H1 (cell line): Measurements from ENCODE around the gene CNKSR2. TPM values are rescaled to one million over a fixed set of nuclear protein-coding genes. Genes with fewer than 3 reads are reported as not detected.

Experiments
- CTCF ChIA-PET: fragments of 300-600 bp; sonication (Branson Sonifier 250); formaldehyde crosslinking; loops from one replicate; lab custom pipeline; 2021; ENCODE audit not compliant: partially characterized antibody; lab: Charles Lee
- POLR2A ChIA-PET: fragments of 300-600 bp; sonication (Branson Sonifier 250); formaldehyde crosslinking; loops from one replicate; lab custom pipeline; 2021; ENCODE audit warnings: inconsistent platforms; ENCODE audit not compliant: partially characterized antibody; lab: Charles Lee
- DNase-seq, 2 experiments: peaks; one replicate each; pipeline versions ENCODE4 v3.0.0 to v3.0.0-alpha.2; 2010 to 2022; ENCODE audit warnings: low spot score in 2 of 2, low read depth in 1 of 2, mixed read lengths in 1 of 2
- FAIRE-seq: peaks from 2 replicates; lab custom pipeline; 2011; peaks lifted over from hg19 to GRCh38; lab: Jason Lieb, UNC
- H2AFZ ChIP-seq: 2 replicates; pipeline ENCODE4 v1.8.1; 2012; ENCODE audit warnings: low read length, inconsistent platforms
- H2AK5ac ChIP-seq: 2 replicates; pipeline ENCODE4 v1.6.1; 2013; ENCODE audit warnings: low read depth, low read length
- H2BK120ac ChIP-seq: replicated peaks from 2 replicates; pipeline ENCODE3; 2013; ENCODE audit warnings: low read depth, low read length, inconsistent platforms
- H2BK12ac ChIP-seq: 2 replicates; pipeline ENCODE4 v1.6.1; 2013; ENCODE audit warnings: low read depth, low read length
- H2BK15ac ChIP-seq: 2 replicates; pipeline ENCODE4 v1.6.1; 2013; ENCODE audit warnings: low read length
- H2BK20ac ChIP-seq: 2 replicates; pipeline ENCODE4 v1.6.1; 2013; ENCODE audit warnings: low read length
- H2BK5ac ChIP-seq: 2 replicates; pipeline ENCODE4 v1.6.1; 2013; ENCODE audit warnings: low read depth, low read length
- H3K14ac ChIP-seq: 2 replicates; pipeline ENCODE4 v1.6.1; 2013; ENCODE audit warnings: inconsistent platforms; ENCODE audit not compliant: insufficient read length
- H3K18ac ChIP-seq: 2 replicates; pipeline ENCODE4 v1.6.1; 2013; ENCODE audit warnings: low read length; ENCODE audit errors: extremely low read depth
- H3K23ac ChIP-seq: 2 replicates; pipeline ENCODE4 v1.6.1; 2013; ENCODE audit warnings: inconsistent platforms; ENCODE audit not compliant: insufficient read length
- H3K23me2 ChIP-seq: 2 replicates; pipeline ENCODE4 v1.6.1; 2013; ENCODE audit warnings: low read depth, low read length
- H3K27ac ChIP-seq: 2 replicates; pipeline ENCODE4 v1.6.1; 2011; ENCODE audit warnings: low read depth, low read length, inconsistent platforms
- H3K27me3 ChIP-seq, 4 experiments: replicated peaks in 1 of 4; 1 replicate in 1 of 4; 2 replicates in 3 of 4; pipeline versions ENCODE4 v1.6.1 to v1.8.1; 2011 to 2013; ENCODE audit warnings: low read length in 3 of 4, mild to moderate bottlenecking in 3 of 4, inconsistent platforms in 2 of 4, mixed read lengths in 2 of 4, moderate library complexity in 1 of 4; ENCODE audit not compliant: control insufficient read depth in 3 of 4, insufficient read depth in 3 of 4; ENCODE audit errors: extremely low read depth in 1 of 4
- H3K36me3 ChIP-seq, 4 experiments: 2 replicates each; pipeline versions ENCODE4 v1.6.1 to v1.8.1; 2011 to 2013; ENCODE audit warnings: mild to moderate bottlenecking in 4 of 4, low read length in 3 of 4, moderate library complexity in 2 of 4, control low read depth in 1 of 4, inconsistent platforms in 1 of 4; ENCODE audit not compliant: insufficient read depth in 4 of 4, control insufficient read depth in 2 of 4
- H3K4ac ChIP-seq: replicated peaks from 2 replicates; pipeline ENCODE3; 2013; ENCODE audit warnings: low read length, low read depth, mixed read lengths, inconsistent platforms; ENCODE audit not compliant: insufficient read length
- H3K4me1 ChIP-seq, 4 experiments: replicated peaks in 1 of 4; 1 replicate in 1 of 4; 2 replicates in 3 of 4; pipeline versions ENCODE4 v1.6.1 to v1.8.1; 2011 to 2013; ENCODE audit warnings: low read length in 3 of 4, inconsistent platforms in 2 of 4, mixed read lengths in 1 of 4; ENCODE audit not compliant: insufficient read depth in 4 of 4, control insufficient read depth in 3 of 4
- H3K4me2 ChIP-seq, 2 experiments: 2 replicates each; pipeline versions ENCODE4 v1.6.1 to v1.8.1; 2011 to 2013; ENCODE audit warnings: low read depth in 2 of 2, low read length in 2 of 2, control low read depth in 1 of 2, inconsistent platforms in 1 of 2, mild to moderate bottlenecking in 1 of 2; ENCODE audit not compliant: insufficient read depth in 1 of 2
- H3K4me3 ChIP-seq, 4 experiments: fragments of 200-600, 300-600 bp in 1 of 4; sonication (generic), shearing (Covaris generic), sonication (Bioruptor Twin) in 1 of 4; 2 replicates each; pipeline versions ENCODE4 v1.5.1 to v1.8.1; 2011 to 2016; ENCODE audit warnings: low read length in 4 of 4, low read depth in 3 of 4, control low read depth in 2 of 4, inconsistent platforms in 2 of 4, mild to moderate bottlenecking in 2 of 4, mixed read lengths in 1 of 4, moderate library complexity in 1 of 4; ENCODE audit not compliant: insufficient read depth in 2 of 4; ENCODE audit errors: extremely low read depth in 1 of 4
- H3K56ac ChIP-seq: replicated peaks from 2 replicates; pipeline ENCODE3; 2013; ENCODE audit warnings: low read depth, mild to moderate bottlenecking, mixed read lengths, low read length, inconsistent platforms; ENCODE audit not compliant: insufficient read length
- H3K79me1 ChIP-seq: 2 replicates; pipeline ENCODE4 v1.6.1; 2013; ENCODE audit warnings: low read depth, low read length, control low read depth
- H3K79me2 ChIP-seq, 2 experiments: 2 replicates each; pipeline versions ENCODE4 v1.6.1 to v1.8.1; 2012 to 2013; ENCODE audit warnings: low read length in 2 of 2, mild to moderate bottlenecking in 2 of 2, inconsistent platforms in 1 of 2; ENCODE audit not compliant: insufficient read depth in 2 of 2, control insufficient read depth in 1 of 2
- H3K9ac ChIP-seq, 4 experiments: replicated peaks in 1 of 4; 1 replicate in 1 of 4; 2 replicates in 3 of 4; pipeline versions ENCODE4 v1.6.1 to v1.8.1; 2011 to 2013; ENCODE audit warnings: low read depth in 3 of 4, low read length in 3 of 4, control low read depth in 2 of 4, mild to moderate bottlenecking in 2 of 4, moderate library complexity in 2 of 4, inconsistent platforms in 1 of 4; ENCODE audit errors: extremely low read depth in 1 of 4
- H3K9me3 ChIP-seq, 2 experiments: 2 replicates each; pipeline versions ENCODE4 v1.6.1 to v1.8.1; 2012 to 2013; ENCODE audit warnings: mild to moderate bottlenecking in 2 of 2, moderate library complexity in 2 of 2, control low read depth in 1 of 2, inconsistent platforms in 1 of 2, low read depth in 1 of 2, low read length in 1 of 2, mixed read lengths in 1 of 2; ENCODE audit not compliant: insufficient read depth in 2 of 2
- H4K20me1 ChIP-seq, 2 experiments: replicated peaks in 1 of 2; 2 replicates each; pipeline versions ENCODE3 to v1.8.1; 2011 to 2013; ENCODE audit warnings: inconsistent platforms in 2 of 2, low read length in 2 of 2, mild to moderate bottlenecking in 1 of 2; ENCODE audit not compliant: insufficient read depth in 2 of 2, control insufficient read depth in 1 of 2
- H4K5ac ChIP-seq: 2 replicates; pipeline ENCODE4 v1.6.1; 2013; ENCODE audit warnings: low read length, low read depth, mixed read lengths, inconsistent platforms; ENCODE audit not compliant: insufficient read length
- H4K8ac ChIP-seq: 2 replicates; pipeline ENCODE4 v1.8.0; 2013; ENCODE audit warnings: mild to moderate bottlenecking, moderate library complexity, low read length, inconsistent platforms; ENCODE audit not compliant: insufficient read depth; ENCODE audit errors: extremely low read depth
- H4K91ac ChIP-seq: replicated peaks from 2 replicates; pipeline ENCODE3; 2013; ENCODE audit warnings: low read length, mixed read lengths, inconsistent platforms; ENCODE audit not compliant: insufficient read length
- ASH2L ChIP-seq: fragments of 200-600, 300-600 bp; sonication (generic); IDR thresholded peaks from one replicate; pipeline ENCODE4 v1.7.1; 2017; ENCODE audit warnings: low read length
- BACH1 ChIP-seq: IDR thresholded peaks from 2 replicates; pipeline ENCODE4 v1.6.1; 2012; ENCODE audit warnings: low read length, improper control_type of control experiment
- BCL11A ChIP-seq, 2 experiments: IDR thresholded peaks; one replicate each; pipeline ENCODE4 v1.6.1; 2011; ENCODE audit warnings: low read depth in 2 of 2, low read length in 2 of 2, mild to moderate bottlenecking in 2 of 2
- BRCA1 ChIP-seq: IDR thresholded peaks from 2 replicates; pipeline ENCODE4 v1.6.1; 2012; ENCODE audit warnings: low read depth, low read length, improper control_type of control experiment
- HDAC2 ChIP-seq, 2 experiments: fragments of 300-600 bp in 1 of 2; sonication (generic) in 1 of 2; IDR thresholded peaks; 2 replicates each; pipeline ENCODE4 v1.6.1; 2011 to 2012; ENCODE audit warnings: low read depth in 2 of 2, low read length in 2 of 2, mild to moderate bottlenecking in 2 of 2, moderate library complexity in 2 of 2, borderline replicate concordance in 1 of 2, inconsistent platforms in 1 of 2
- HDAC6 ChIP-seq: IDR thresholded peaks from one replicate; pipeline ENCODE4 v1.7.1; 2012; ENCODE audit warnings: low read depth, mild to moderate bottlenecking, inconsistent platforms, low read length, moderate library complexity
- KDM4A ChIP-seq: IDR thresholded peaks from one replicate; pipeline ENCODE4 v1.7.1; 2012; ENCODE audit warnings: low read depth, mild to moderate bottlenecking, moderate library complexity, low read length, inconsistent platforms; ENCODE audit not compliant: severe bottlenecking
- KDM5A ChIP-seq: fragments of 200-600 bp; IDR thresholded peaks from 2 replicates; pipeline ENCODE4 v1.7.1; 2012; ENCODE audit warnings: mild to moderate bottlenecking, low read length, inconsistent platforms, mixed read lengths
- MAFK ChIP-seq: IDR thresholded peaks from 2 replicates; pipeline ENCODE4 v1.6.1; 2012; ENCODE audit warnings: low read depth, mild to moderate bottlenecking, improper control_type of control experiment, low read length
- MAX ChIP-seq: IDR thresholded peaks from 2 replicates; pipeline ENCODE4 v1.6.1; 2012; ENCODE audit warnings: inconsistent platforms
- POLR2AphosphoS5 ChIP-seq: IDR thresholded peaks from 2 replicates; pipeline ENCODE4 v1.6.1; 2011; ENCODE audit warnings: low read depth, low read length
- RAD21 ChIP-seq, 2 experiments: IDR thresholded peaks in 1 of 2; conservative IDR thresholded peaks in 1 of 2; 2 replicates each; pipeline ENCODE4 v1.6.1; 2011; ENCODE audit warnings: low read depth in 2 of 2, low read length in 2 of 2, improper control_type of control experiment in 1 of 2, inconsistent platforms in 1 of 2, mild to moderate bottlenecking in 1 of 2, moderate library complexity in 1 of 2
- TAF7 ChIP-seq: optimal IDR thresholded peaks from 2 replicates; pipeline ENCODE3; 2011; ENCODE audit warnings: low read depth, mild to moderate bottlenecking, inconsistent platforms, low read length, moderate library complexity, borderline replicate concordance
- TBP ChIP-seq: IDR thresholded peaks from 2 replicates; pipeline ENCODE4 v1.6.1; 2011; ENCODE audit warnings: low read depth, low read length, improper control_type of control experiment
- YY1 ChIP-seq: IDR thresholded peaks from 2 replicates; pipeline ENCODE4 v1.6.1; 2011; ENCODE audit warnings: low read depth, mild to moderate bottlenecking, low read length
- WGBS, 2 experiments: shearing (Covaris generic) in 1 of 2; methylation state at CpG; one replicate each; pipeline versions ENCODE4 v1.1.6 to v1.1.7; 2013 to 2015; ENCODE audit warnings: low lambda C conversion rate in 2 of 2, mixed read lengths in 2 of 2, inconsistent platforms in 1 of 2, low coverage in 1 of 2, missing lambda C conversion rate in 1 of 2; ENCODE audit not compliant: insufficient replicate concordance in 2 of 2, insufficient coverage in 1 of 2, insufficient read length in 1 of 2; ENCODE audit errors: extremely low coverage in 1 of 2, missing lambda C conversion rate in 1 of 2; 5-methylcytosine and 5-hydroxymethylcytosine counted together
- polyA plus RNA-seq, 7 experiments: library from polyadenylated mRNA; depleted of rRNA in 3 of 7; stranded (reverse) in 5 of 7; unstranded in 2 of 7; fragments of >200 nt in 5 of 7; fragments of 200-250 nt in 2 of 7; gene quantifications; 1 replicate in 5 of 7; 2 replicates in 1 of 7; 4 replicates in 1 of 7; pipeline versions ENCODE4 v1.2.1 to v1.2.3, GENCODE V29; 2011 to 2013; ENCODE audit warnings: missing spikeins in 2 of 7, mixed read lengths in 2 of 7
- total RNA-seq: library from RNA; stranded (reverse); fragmentation: NEBNext Ultra II Directional; extraction: Animal tissue kit (Norgen Biotek cat#: 25700); gene quantifications from 2 replicates; pipeline ENCODE4 v1.2.1, GENCODE V29; 2021

CNKSR2 gene
- total and polyA plus RNA-seq, 2 of the 8 experiments (the other 6 are each of a cell fraction or from before 2014, with no cell fraction given) = 5.5 to 16.3 TPM

GRCh38 chrX:21666252-21666651, 292.0 kb downstream of the CNKSR2 start:
- no peaks in the 10 kb centered on the region for H3K9me3 ChIP-seq
- no peak overlapping the region for H2BK12ac ChIP-seq
- CTCF ChIA-PET = no interaction called here
- no peak overlapping the region for H3K27ac ChIP-seq
- no peak overlapping the region for H3K4me2 ChIP-seq
- no peaks in the 10 kb centered on the region for H3K36me3 ChIP-seq
- no peak overlapping the region for H2BK120ac ChIP-seq
- H4K5ac ChIP-seq = no peak overlapping the region
- POLR2A ChIA-PET = no interaction called here
- WGBS, 2 experiments = 92% methylated on average over 4 of the region's 4 CpGs; no CpG with 5 or more reads in 1 of the 2 experiments
- no peak overlapping the region for H2BK15ac ChIP-seq
- no peak overlapping the region for H3K14ac ChIP-seq
- no peaks in the 10 kb centered on the region for H3K79me1 ChIP-seq
- no peak overlapping the region for H2BK5ac ChIP-seq
- H3K56ac ChIP-seq = no peak overlapping the region
- no peak overlapping the region for H2AK5ac ChIP-seq
- H3K23me2 ChIP-seq = no peaks in the 10 kb centered on the region
- FAIRE-seq = no peak
- no peak overlapping the region for H3K23ac ChIP-seq
- no peaks in the 10 kb centered on the region for H3K79me2 ChIP-seq
- H3K9ac ChIP-seq = no peak overlapping the region
- no peaks in the 10 kb centered on the region for H4K20me1 ChIP-seq
- H3K27me3 ChIP-seq = no peaks in the 10 kb centered on the region
- H2AFZ ChIP-seq = no peak overlapping the region
- no peak overlapping the region for H3K18ac ChIP-seq
- no peaks in the 10 kb centered on the region for H3K4me1 ChIP-seq
- no peak overlapping the region for H3K4ac ChIP-seq
- DNase-seq = no peak
- no peak overlapping the region for H4K91ac ChIP-seq
- H2BK20ac ChIP-seq = no peak overlapping the region
- no peak overlapping the region for H4K8ac ChIP-seq
- no peak overlapping the region for H3K4me3 ChIP-seq
- TF ChIP-seq MAFK (no peak), BCL11A (IDR thresholded peaks at IDR 0.05; ENCODE audit: low read depth in 2 of 2, low read length in 2 of 2) (no peak), POLR2AphosphoS5 (no peak), KDM5A (no peak), BRCA1 (no peak), HDAC6 (no peak), ASH2L (no peak), TAF7 (no peak), YY1 (no peak), TBP (no peak), MAX (no peak), KDM4A (no peak), RAD21 (IDR thresholded peaks at IDR 0.05 in 1 of 2, conservative IDR thresholded peaks at IDR 0.05 in 1 of 2; ENCODE audit: low read depth in 2 of 2, low read length in 2 of 2) (no peak), HDAC2 (IDR thresholded peaks at IDR 0.05; ENCODE audit: borderline replicate concordance in 1 of 2, low read depth in 2 of 2, low read length in 2 of 2) (no peak), BACH1 (no peak)
